NCI-H345 treated with DMSO at 0.1 percent for 48 hours (cell line): ENCODE results near the gene NLRP14.

ENCODE experiments used
- DNase-seq: peaks from one replicate; lab custom pipeline; 2025; ENCODE audit not compliant: unreplicated experiment; lab: John Stamatoyannopoulos, UW

NLRP14 gene, protein sequence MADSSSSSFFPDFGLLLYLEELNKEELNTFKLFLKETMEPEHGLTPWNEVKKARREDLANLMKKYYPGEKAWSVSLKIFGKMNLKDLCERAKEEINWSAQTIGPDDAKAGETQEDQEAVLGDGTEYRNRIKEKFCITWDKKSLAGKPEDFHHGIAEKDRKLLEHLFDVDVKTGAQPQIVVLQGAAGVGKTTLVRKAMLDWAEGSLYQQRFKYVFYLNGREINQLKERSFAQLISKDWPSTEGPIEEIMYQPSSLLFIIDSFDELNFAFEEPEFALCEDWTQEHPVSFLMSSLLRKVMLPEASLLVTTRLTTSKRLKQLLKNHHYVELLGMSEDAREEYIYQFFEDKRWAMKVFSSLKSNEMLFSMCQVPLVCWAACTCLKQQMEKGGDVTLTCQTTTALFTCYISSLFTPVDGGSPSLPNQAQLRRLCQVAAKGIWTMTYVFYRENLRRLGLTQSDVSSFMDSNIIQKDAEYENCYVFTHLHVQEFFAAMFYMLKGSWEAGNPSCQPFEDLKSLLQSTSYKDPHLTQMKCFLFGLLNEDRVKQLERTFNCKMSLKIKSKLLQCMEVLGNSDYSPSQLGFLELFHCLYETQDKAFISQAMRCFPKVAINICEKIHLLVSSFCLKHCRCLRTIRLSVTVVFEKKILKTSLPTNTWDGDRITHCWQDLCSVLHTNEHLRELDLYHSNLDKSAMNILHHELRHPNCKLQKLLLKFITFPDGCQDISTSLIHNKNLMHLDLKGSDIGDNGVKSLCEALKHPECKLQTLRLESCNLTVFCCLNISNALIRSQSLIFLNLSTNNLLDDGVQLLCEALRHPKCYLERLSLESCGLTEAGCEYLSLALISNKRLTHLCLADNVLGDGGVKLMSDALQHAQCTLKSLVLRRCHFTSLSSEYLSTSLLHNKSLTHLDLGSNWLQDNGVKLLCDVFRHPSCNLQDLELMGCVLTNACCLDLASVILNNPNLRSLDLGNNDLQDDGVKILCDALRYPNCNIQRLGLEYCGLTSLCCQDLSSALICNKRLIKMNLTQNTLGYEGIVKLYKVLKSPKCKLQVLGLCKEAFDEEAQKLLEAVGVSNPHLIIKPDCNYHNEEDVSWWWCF

DNA sequence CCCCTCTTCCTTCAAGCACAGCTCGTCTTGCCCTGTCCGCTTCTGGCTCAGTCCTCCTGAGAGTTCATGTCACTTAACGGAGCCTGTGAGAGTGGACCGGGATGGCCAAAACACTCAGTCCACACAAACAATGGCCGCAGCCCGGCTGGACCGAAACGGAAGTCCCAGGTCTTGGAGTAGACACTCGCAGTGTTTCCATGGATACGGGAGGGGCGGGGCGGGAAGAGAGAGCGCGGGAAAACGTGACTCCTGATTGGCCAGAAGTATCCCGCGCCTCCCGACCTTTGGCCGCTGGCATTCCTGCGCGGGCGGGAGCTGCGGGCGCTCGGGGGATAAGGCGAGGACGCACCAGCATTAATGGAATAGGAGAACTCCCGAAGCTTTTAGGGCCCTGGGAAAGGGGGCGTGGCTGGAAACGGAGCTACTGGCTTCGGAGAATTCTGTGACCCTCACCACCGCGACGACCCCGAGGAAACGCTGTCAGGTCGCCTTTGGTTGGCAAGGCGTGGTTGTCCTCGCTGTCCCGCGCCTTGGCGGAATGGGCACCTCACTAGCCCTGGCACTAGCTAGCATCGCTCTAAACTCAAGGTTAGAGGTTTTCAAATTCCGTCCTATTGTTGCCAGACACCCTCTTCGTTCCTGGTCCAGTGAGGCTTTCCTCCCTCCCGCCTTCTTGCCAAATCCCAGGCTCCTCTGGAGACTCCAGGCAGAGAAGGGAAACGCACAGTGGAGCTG lies at the start of gene NLRP14, which contains the start of gene ZNF214:
NLRP14 (plus strand) TSS at position 297 of the 735 bp plus-strand sequence. CDS start 18,108 bp downstream, outside the sequence.
ZNF214 (minus strand) TSS at position 164 of the 735 bp plus-strand sequence. CDS start 17,511 bp downstream, outside the sequence.
- peak; percentile 87 for DNase-seq

DNA sequence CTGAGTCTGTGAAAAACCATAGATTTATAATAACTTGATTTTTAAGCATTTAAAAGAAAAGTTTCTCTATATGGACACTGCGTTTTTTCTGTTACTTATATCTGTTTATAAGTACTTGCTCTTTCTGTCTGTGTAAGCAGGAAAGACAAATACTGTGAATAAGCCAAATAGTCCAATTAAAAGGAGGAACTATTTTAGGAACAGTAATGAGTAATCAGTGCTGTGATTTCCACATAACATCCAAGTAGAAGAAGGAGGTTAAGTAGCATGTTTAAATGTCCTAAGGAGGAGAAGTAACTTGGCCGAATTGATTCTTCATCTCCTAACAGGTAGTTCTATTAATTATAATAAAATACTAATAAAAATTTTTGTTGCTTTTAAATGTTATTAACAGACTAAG lies 40.9 kb upstream of the NLRP14 start:
- no peak for DNase-seq

DNA sequence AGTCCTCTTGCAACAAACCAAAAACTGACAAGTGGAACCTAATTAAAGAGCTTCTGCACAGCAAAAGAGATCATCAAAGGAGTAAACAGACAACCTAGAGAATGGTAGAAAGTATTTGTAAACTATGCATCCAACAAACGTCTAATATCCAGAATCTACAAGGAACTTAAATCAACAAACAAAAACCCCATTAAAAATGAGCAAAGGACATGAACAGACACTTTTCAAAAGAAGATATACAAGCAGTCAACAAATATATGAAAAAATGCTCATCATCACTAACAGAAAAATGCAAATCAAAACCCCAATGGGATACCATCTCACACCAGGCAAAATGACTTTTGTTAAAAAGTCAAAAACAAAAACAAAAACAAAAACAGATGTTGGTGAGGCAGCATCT lies 33.8 kb upstream of the NLRP14 start:
- no peak for DNase-seq

DNA sequence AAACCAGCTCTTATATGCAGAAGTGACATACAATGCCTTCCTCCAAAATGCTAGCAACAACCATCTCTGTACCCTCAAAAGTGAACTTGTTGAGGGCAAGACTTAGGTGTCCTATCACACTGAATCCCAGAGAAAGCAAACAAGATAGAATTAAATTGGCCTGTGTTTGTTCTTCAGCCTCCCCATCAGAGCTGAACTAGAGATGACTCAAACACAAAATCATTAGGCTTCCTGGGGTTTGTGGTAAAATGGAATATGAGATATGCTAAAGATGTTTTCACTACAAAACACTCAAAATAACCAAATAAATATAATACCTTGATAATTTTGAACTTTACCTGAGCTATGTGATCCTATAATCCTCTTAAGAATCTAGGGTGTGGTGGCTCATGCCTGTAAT lies 31.8 kb upstream of the NLRP14 start:
- DNase-seq = no peak

DNA sequence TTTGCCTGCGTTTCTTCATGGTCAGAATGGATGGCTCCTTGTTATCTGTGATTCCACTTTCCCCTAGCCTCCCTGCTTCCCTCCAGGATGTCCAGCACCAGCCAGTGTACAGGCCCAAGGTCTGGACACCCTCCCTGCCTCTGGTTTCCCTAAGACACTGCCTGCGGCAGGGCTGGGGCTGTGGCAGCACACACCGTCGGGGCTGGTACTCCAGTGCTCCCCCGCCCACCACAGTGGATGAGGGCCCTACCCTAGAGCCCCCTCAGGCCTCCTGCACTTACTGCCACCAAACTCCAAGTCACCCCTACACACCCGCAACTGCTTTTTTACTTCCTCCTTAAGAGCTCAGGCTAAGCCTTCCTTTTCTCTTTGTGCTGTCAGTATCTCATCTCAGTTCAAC lies 29.1 kb upstream of the NLRP14 start:
- no peak for DNase-seq

DNA sequence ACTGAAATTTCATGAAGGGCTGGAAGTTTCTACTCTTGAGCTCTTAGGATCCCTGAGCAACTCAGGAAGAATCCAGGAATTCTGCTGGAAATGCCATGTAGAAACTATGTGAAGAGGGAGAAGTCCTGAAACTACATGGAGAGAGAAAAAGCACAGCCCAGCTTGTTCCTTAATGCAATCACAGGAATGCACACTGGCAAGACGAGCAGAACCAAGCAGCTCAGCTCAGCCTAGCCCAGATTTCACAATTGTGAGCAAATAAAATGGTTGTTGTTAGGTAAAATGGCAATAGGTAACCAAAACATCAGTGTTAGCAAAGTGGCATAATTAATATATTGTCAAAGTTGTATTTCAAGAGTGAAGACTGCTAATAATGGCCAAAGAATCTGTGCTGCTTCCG lies 28.3 kb upstream of the NLRP14 start:
- DNase-seq = no peak

DNA sequence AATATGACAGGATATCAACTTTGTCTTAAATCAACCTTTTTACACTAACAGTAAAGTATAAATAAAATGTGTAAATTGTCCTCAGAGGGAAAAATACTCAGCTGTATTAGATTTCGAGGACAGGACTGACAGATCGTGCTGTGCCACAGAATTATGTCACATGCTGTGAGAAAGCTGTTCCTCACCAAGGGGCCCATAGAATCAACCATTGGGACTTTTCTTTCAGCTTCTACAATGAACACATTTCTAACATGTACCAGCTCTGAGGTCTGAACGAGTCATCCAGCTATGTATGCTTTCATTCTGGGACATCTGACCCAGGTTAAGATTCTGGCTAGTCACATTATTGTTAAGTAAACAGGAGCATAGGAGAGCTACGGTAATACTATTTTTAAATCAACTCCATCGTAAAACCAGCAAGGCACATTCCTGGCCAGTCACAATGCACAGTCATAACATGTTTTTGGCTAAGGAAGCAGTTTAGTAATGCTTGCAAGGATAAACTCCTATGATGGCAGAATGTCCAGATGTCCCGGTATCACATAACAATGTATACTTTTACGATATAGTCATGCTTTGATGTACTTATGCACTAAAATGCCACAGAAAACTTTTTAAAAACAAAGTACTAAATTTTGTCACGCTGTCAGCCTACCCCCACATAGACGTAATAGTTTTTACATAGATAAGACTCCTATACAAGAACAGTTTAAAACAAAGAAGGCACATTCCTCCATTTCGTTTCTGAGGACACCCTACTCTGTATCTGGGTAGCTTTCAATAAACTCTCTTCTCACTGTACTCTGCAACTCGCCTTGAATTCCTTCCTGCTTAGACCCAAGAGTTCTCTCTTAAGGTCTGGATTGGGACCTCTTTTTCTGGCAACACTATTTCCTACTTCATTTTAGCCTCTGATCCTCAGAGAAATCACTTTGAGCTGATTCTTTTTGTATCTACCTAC lies 27.5 kb upstream of the NLRP14 start:
- no peak for DNase-seq

DNA sequence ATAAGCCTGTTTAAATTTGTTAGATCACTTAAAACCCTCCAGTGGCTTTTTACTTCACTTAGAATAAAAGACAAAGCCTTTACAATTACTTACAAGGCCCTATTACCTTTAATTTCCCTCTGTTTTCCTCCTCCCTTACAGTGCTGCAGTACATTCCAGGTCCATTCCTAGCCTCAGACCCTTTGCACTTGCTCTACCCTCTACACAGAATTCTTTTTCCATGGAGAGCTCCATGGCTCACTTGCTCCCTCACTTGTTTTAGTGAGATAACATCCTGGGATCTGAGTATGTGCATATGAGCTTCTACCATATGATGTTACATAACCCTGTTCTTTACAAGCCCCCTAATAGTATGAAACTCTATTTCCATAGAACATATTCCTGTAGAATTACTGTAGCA lies 24.6 kb upstream of the NLRP14 start:
- no peak for DNase-seq

DNA sequence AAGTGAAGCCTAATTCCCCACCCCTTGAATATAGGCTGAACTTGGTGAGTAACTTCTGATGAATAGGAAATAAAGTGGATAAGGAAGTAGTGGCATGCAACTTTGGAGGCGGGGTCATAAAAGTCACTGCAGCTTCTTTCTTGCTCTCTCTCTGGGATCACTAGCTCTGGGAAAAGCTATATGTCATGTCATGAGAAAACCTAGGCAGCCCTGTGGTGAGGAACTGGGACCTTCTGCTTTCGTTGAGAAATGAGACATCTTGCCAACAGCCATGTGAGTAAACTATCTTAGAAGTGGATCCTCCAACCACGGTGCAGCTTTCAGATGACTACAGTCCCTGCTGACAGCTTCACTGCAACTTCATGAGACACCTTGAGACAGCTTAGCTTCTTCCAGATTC lies 15.8 kb upstream of the NLRP14 start:
- DNase-seq = no peak

DNA sequence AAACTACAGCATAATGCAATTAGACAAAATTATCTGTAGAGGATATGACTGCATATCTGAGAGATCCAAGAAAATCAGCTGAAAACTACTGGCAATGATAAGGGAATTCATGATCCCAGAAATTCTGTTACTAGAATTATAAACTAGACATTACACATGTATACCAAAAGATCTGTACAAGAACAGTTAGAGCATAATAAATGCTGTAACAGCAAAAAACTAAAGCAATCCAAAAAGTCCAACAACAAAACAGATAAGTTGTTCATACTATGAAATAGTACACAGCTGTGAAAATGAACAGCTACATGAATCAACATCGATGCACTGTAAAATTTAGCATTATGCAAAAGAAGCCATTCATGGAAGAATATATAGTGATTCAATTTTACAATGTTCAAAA lies 6.2 kb upstream of the NLRP14 start:
- no peak for DNase-seq

DNA sequence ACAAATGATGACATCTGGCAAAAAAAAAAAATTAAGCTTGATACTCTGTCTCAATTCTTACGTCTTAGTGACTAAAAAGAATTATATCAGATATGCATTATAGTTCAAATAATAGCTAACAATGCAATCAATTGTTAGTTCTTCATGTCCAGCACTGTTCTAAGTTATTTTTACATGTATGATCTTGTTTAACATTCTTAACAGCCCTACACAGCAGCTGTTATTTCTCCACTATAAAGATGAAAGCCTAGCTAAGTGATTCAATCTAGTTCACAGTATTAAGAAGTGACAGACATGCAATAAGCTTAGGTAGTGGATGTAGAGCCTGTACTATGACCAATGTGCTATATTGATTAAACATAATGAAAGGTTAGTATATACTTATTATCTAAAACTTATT lies 4.3 kb upstream of the NLRP14 start:
- DNase-seq = no peak

DNA sequence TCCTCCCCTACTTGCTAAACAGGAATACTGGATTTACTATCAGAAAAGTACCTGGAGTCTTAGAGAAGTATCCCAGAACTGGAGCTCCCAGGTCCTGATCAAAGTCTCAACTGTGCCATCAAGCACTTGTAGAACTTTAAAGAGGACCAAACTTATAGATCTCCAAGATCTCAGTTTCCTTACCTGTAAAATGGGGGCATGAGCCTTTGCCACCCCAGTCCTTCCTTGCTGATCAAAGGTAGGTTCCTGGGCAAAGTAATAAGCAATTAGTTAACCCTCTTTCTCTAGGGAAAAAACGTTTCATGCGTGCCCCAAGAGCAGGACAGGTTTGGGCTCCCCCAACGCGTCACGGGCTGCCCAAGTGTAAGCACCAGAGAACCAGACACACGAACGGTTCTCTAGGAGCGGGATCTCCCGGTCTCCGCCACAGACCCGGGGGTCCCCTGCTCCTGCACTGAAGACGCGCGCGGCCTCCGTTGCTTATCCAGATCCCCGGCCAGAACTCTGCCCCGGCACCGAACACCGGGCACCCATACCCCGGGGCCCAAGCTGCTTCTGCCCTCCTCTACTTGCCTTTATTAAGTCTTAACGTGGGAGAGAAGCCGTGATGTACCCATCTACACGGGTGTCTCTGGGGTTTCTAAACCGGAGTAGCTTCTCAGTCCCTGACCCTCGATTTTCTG lies 638 bp upstream of the NLRP14 start:
- DNase-seq = no peak

DNA sequence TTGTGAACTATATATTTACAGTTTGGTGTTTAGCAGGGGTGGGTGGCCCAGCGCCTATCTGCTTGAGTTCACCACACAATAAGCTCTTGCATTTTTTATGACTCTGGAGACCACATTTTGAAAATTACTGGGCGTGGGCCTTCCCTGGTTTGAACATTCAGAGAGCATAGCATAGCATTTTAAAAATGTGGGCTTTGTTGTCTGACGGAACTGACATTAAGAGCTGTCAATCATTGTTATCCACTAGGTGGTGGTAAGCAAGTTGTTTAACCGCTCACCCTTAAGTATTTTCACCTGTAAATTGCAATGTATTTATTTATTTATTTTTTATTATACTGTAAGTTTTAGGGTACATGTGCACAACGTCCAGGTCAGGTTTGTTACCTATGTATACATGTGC lies 1.0 kb downstream of the NLRP14 start:
- DNase-seq = no peak

DNA sequence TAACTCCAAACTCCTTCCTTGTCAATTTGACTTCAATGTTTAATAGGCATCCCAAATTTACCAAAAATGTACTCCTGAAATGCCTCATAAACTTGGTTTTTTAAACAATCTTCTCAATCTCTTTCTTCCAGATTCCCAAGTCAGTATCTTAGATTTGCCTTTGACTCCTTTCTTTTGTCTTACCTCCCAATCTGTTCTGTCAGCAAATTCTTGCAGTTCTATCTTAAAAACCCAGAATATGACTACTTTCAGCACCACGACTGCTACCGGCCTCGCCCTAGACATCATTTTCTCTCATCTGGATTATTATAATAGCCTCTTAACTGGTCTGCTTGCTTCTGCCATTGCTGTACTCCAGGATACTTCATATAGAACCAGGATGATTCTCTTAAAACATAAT lies 7.9 kb downstream of the NLRP14 start:
- no peak for DNase-seq

DNA sequence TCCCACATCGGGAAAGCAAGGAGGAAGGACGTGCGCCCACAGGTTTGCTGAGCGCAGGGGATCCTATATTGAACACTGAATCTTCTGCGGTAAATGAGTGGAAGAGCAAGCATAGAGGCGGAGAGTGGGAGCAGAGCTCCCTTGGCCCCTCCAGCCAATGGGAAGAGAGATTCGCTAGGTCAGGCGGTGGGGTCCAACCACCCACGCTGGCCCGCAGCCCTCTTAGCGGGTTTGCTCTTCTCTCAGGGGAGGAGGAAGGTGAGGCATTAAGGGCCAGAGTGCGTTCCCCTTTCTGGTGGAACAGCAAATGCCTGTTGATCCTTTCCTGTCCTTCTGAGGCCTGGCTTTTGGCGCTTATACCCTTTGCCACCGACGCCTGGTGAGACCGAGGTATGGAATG lies 10.6 kb downstream of the NLRP14 start:
- DNase-seq = no peak

DNA sequence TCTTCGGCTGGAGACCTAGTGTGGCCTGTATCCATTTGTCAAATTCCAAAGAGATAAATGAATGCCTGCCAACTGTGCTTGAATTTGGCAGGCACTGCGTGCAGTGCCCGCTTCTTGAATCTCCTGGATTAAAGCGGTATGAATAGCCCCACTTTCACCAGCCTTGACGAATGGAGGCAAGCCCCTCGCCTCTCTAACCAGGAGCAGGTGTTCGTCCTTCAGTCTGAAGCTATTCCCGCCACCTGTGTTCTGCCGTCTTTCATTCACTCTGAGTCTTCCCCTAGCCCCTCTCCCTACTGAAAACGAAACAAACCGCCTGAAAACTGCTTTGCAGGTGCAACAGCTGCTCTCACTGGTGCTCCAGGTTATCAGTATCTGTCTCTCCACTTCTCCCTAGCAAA lies 11.2 kb downstream of the NLRP14 start:
- DNase-seq = no peak

DNA sequence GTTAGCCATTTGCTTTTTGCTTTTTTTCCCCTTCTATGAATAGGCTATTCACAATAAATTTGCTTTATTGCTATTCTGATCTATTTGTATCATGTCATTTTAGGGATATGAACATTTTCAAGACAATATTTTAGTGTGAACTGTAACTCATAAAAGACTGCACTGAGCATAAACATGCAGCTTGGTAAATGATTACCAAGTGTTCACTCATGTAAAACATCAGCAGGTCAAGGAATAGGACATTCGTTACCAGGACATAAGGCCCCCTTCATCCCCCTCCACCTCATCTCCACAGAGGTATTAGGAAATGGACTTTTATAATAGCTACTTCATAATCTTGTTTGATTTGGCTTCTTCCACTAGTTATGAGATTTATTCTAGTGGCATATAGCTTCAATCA lies 12.4 kb downstream of the NLRP14 start:
- no peak for DNase-seq

DNA sequence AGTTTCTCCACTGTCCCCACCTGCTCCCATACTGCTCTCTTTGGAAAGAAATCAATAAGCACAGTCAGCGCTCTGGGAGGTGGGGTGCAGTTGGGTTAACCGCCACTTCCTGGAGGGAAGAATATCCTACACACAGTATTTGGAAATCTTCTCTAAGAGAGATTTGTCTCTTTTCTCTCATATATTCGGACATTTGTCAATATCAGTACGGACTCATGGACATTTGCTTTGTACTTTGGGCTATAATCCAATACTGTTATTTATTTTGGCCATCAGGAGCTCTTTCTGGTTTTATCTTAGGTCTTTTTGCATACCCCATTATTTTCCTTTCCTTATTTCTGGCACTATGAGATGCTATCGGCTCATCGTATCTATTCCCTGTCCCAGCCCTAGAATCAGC lies 13.7 kb downstream of the NLRP14 start:
- DNase-seq = no peak

DNA sequence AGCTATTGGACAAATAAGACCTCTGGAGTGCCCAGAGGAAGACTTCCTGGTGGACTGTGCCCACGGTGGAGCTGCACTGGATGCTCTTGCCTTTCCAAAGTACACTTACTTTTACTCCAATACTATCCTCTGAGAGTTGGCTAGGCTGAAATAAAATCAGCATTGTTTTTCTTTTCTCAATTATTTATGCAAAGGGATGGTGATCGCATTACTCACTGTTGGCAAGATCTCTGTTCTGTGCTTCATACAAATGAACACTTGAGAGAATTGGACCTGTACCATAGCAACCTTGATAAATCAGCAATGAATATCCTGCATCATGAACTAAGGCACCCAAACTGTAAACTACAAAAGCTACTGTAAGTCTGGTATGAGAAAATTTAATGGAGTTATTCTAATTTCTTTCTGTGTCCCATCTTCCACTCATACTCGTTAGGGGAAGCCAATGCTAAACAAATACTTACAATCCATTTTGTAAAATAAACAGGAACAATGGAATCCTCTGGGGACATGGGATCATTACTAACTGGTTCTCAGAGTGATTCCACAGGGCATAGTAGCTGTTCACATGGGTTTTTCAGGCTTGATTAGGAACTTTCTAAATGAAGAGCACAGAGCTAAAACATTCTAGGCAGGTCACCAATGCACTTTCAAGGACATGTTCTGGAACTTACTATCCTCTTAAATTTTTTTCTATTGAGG lies 26.3 kb downstream of the NLRP14 start:
- no peak for DNase-seq
